Retinal pigment epithelial cell (primary cell): Measurements from ENCODE around the gene HOXB6.

Source experiments
- DNase-seq: peaks from one replicate; pipeline ENCODE4 v3.0.0-alpha.2; 2010; ENCODE audit warnings: low read depth
- H3K4me3 ChIP-seq: 2 replicates; pipeline ENCODE4 v1.5.1; 2011; ENCODE audit warnings: mild to moderate bottlenecking, low read length, control low read depth, moderate library complexity
- CTCF ChIP-seq: conservative IDR thresholded peaks from 2 replicates; pipeline ENCODE4 v1.5.1; 2011; ENCODE audit warnings: low read depth, low read length, control low read depth, inconsistent platforms

HOXB6 gene

GRCh38 chr17:48632579-48633265 lies 27.9 kb upstream of the HOXB6 start:
- no peak overlapping the region for H3K4me3 ChIP-seq
- no peak for TF ChIP-seq CTCF
- DNase-seq, result no peak

GRCh38 chr17:48631693-48632578 lies 27.1 kb upstream of the HOXB6 start:
- TF ChIP-seq CTCF, result no peak
- no peak for DNase-seq
- H3K4me3 ChIP-seq, result no peak overlapping the region

GRCh38 chr17:48630925-48631692 lies 26.3 kb upstream of the HOXB6 start:
- TF ChIP-seq CTCF, result no peak
- H3K4me3 ChIP-seq, result no peak overlapping the region
- DNase-seq, result no peak

GRCh38 chr17:48630009-48630924 lies 25.5 kb upstream of the HOXB6 start:
- no peak overlapping the region for H3K4me3 ChIP-seq
- TF ChIP-seq CTCF, result no peak
- no peak for DNase-seq

GRCh38 chr17:48629411-48629759 lies 24.6 kb upstream of the HOXB6 start:
- no peak for DNase-seq
- no peak for TF ChIP-seq CTCF
- no peak overlapping the region for H3K4me3 ChIP-seq

GRCh38 chr17:48628649-48629410 lies 24.0 kb upstream of the HOXB6 start:
- H3K4me3 ChIP-seq, result no peak overlapping the region
- DNase-seq, result no peak
- no peak for TF ChIP-seq CTCF
